OCI-LY3 (cell line): Measurements from ENCODE around the gene PSMD5.

ENCODE experiments used
- CTCF ChIP-seq: fragments of 200-600, 300-600 bp; sonication (generic); IDR thresholded peaks from 2 replicates; pipeline ENCODE4 v1.5.1; 2014; ENCODE audit warnings: antibody characterized with exemption, low read length, low read depth
- EZH2phosphoT487 ChIP-seq: fragments of 200-600 bp; shearing (Covaris generic); IDR thresholded peaks from 2 replicates; pipeline ENCODE4 v1.6.1; 2018; ENCODE audit warnings: antibody characterized with exemption, mixed run types, low read depth

- TF ChIP-seq CTCF (no peak), EZH2phosphoT487 (no peak)
Observed at GRCh38 chr9:120791161-120791560, 51.6 kb downstream of the PSMD5 start.
